GM10266 (cell line): ENCODE results near the gene PDIA4.
"Not testable (repeated sequence)": the region's sequence is repeated elsewhere in the genome, so short reads cannot be mapped to it uniquely, and the experiment has no call there.

Source experiments
- DNase-seq: peaks from one replicate; pipeline ENCODE4 v3.0.0; 2012; ENCODE audit errors: extremely low spot score
- CTCF ChIP-seq: IDR thresholded peaks from 2 replicates; pipeline ENCODE4 v1.5.1; 2012; ENCODE audit warnings: mild to moderate bottlenecking, low read depth; ENCODE audit not compliant: control insufficient read depth, insufficient read depth; ENCODE audit errors: missing control alignments

PDIA4 gene

GRCh38 chr7:149031353-149031910, 3.1 kb upstream of the PDIA4 start:
- no peak for TF ChIP-seq CTCF
- no peak for DNase-seq

- not testable (repeated sequence) for DNase-seq
These were observed 2.1 kb upstream of the PDIA4 start for GRCh38 chr7:149030439-149030838.

- no peak for DNase-seq
- no peak for TF ChIP-seq CTCF
These were observed 527 bp downstream of the PDIA4 start for GRCh38 chr7:149027611-149028345.

GRCh38 chr7:149027055-149027454, 1.2 kb downstream of the PDIA4 start:
- no peak for TF ChIP-seq CTCF
- peak; percentile 20 for DNase-seq

- DNase-seq = no peak
- no peak for TF ChIP-seq CTCF
These were observed 4.6 kb downstream of the PDIA4 start for GRCh38 chr7:149023662-149024061.

- no peak for TF ChIP-seq CTCF
- no peak for DNase-seq
These were observed 5.4 kb downstream of the PDIA4 start for GRCh38 chr7:149022756-149023360.

- no peak for TF ChIP-seq CTCF
- DNase-seq = no peak
These were observed 6.6 kb downstream of the PDIA4 start for GRCh38 chr7:149021725-149022062.
